ENCODE measurements around the gene FBLN2.

DNA sequence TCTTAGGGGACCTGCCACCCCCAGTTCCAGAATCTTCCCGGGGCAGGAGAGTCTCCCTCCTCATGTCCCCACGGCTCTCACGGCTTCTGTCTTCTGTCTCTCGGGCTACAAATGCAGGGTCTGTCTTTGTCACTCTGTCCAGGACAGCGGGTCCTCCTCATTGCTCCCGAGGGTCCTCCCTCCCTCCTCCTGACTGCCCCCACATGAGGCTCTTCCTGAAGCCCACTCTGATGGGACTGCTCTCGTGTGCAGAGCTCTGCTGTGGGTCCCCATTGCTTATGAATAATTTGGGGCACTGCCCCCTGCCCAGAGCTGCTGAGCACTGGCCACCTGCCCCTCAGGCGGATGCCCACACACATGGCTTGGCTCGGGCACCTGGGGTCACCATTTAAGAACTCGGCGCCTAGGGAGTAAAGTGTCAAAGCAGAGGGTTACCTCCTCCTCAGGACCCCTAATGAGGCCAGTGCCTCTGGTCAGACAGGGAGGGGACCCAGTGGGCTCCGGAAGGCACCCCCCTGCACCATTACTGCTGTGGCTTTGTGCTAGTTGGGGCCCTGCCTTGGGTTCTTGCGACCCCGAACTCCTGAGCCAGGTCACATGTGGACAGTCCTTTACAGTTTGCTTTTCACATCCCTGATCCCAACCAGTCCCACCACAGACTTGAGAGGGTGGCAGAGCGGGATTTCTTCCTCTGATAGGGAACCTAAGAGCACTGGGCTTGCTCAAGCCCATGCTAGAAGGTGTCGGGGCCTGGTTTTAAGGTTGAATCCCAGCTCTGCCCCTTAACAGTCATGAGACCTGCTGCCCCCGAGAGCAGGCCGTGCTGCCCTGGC lies 46.8 kb upstream of the FBLN2 start:
- TF ChIP-seq, protein P1, sequence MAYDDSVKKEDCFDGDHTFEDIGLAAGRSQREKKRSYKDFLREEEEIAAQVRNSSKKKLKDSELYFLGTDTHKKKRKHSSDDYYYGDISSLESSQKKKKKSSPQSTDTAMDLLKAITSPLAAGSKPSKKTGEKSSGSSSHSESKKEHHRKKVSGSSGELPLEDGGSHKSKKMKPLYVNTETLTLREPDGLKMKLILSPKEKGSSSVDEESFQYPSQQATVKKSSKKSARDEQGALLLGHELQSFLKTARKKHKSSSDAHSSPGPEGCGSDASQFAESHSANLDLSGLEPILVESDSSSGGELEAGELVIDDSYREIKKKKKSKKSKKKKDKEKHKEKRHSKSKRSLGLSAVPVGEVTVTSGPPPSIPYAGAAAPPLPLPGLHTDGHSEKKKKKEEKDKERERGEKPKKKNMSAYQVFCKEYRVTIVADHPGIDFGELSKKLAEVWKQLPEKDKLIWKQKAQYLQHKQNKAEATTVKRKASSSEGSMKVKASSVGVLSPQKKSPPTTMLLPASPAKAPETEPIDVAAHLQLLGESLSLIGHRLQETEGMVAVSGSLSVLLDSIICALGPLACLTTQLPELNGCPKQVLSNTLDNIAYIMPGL (CRISPR knock-in tag; IDR thresholded peaks at IDR 0.05; ENCODE audit: borderline replicate concordance), result no peak
- TF ChIP-seq, protein P2, sequence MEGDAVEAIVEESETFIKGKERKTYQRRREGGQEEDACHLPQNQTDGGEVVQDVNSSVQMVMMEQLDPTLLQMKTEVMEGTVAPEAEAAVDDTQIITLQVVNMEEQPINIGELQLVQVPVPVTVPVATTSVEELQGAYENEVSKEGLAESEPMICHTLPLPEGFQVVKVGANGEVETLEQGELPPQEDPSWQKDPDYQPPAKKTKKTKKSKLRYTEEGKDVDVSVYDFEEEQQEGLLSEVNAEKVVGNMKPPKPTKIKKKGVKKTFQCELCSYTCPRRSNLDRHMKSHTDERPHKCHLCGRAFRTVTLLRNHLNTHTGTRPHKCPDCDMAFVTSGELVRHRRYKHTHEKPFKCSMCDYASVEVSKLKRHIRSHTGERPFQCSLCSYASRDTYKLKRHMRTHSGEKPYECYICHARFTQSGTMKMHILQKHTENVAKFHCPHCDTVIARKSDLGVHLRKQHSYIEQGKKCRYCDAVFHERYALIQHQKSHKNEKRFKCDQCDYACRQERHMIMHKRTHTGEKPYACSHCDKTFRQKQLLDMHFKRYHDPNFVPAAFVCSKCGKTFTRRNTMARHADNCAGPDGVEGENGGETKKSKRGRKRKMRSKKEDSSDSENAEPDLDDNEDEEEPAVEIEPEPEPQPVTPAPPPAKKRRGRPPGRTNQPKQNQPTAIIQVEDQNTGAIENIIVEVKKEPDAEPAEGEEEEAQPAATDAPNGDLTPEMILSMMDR (IDR thresholded peaks at IDR 0.05), result no peak
- TF ChIP-seq, protein P3, sequence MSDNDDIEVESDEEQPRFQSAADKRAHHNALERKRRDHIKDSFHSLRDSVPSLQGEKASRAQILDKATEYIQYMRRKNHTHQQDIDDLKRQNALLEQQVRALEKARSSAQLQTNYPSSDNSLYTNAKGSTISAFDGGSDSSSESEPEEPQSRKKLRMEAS (IDR thresholded peaks at IDR 0.05), result no peak
- TF ChIP-seq, protein P4, sequence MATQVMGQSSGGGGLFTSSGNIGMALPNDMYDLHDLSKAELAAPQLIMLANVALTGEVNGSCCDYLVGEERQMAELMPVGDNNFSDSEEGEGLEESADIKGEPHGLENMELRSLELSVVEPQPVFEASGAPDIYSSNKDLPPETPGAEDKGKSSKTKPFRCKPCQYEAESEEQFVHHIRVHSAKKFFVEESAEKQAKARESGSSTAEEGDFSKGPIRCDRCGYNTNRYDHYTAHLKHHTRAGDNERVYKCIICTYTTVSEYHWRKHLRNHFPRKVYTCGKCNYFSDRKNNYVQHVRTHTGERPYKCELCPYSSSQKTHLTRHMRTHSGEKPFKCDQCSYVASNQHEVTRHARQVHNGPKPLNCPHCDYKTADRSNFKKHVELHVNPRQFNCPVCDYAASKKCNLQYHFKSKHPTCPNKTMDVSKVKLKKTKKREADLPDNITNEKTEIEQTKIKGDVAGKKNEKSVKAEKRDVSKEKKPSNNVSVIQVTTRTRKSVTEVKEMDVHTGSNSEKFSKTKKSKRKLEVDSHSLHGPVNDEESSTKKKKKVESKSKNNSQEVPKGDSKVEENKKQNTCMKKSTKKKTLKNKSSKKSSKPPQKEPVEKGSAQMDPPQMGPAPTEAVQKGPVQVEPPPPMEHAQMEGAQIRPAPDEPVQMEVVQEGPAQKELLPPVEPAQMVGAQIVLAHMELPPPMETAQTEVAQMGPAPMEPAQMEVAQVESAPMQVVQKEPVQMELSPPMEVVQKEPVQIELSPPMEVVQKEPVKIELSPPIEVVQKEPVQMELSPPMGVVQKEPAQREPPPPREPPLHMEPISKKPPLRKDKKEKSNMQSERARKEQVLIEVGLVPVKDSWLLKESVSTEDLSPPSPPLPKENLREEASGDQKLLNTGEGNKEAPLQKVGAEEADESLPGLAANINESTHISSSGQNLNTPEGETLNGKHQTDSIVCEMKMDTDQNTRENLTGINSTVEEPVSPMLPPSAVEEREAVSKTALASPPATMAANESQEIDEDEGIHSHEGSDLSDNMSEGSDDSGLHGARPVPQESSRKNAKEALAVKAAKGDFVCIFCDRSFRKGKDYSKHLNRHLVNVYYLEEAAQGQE (IDR thresholded peaks at IDR 0.05), result no peak
- no peak for TF ChIP-seq RFX5 (IDR thresholded peaks at IDR 0.05)

All from A549 (cell line).